Right lobe of liver (tissue), 4 donors: ENCODE measurements around the gene MEG3.

Experiments
- POLR2A ChIP-seq: fragments of 450-650 bp; IDR thresholded peaks from one replicate; pipeline ENCODE4 v1.6.1; 2017; ENCODE audit warnings: antibody characterized with exemption, mild to moderate bottlenecking
- TF ChIP-seq, protein P1 (sequence below), 4 donors: fragments of 200-600 bp in 3 of 4; fragments of 450-650 bp in 1 of 4; IDR thresholded peaks; one replicate each; pipeline versions ENCODE4 v1.5.1 to v1.8.0; 2016 to 2022; ENCODE audit warnings: antibody characterized with exemption in 4 of 4, mild to moderate bottlenecking in 2 of 4
- donor health status: DM: no; HTN: no; CAD: no.
- donor health status: DM: no; HTN: no; CAD: no.
- donor health status: DM: no; HTN: yes; CAD: no.

DNA sequence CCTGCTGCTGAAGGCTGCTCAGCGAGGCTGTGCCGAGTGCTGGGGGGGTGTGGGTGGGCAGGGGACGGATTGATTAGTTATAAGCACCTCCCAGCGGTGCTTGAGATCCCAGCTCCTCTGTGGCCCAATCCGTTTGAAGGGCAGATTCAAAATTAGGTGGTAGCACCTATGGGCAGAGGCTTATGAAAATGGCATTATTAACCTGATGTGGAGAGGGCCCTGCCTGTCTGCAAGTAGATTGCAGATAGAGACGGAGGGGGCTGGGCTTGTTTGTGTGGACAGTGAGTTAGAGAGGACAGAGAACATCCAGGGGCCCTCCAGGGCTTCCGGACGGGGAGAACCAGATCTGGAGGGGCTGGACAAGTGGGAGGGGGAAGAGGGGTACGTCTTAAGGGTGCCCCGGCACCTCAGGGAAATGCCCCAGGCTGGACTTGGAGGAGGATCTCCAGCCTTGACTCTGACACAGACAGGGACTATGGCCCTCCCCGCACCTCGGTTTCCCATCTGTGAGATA lies 77.8 kb downstream of the MEG3 start, which contains the start of gene RTL1:
- TF ChIP-seq, protein P1, sequence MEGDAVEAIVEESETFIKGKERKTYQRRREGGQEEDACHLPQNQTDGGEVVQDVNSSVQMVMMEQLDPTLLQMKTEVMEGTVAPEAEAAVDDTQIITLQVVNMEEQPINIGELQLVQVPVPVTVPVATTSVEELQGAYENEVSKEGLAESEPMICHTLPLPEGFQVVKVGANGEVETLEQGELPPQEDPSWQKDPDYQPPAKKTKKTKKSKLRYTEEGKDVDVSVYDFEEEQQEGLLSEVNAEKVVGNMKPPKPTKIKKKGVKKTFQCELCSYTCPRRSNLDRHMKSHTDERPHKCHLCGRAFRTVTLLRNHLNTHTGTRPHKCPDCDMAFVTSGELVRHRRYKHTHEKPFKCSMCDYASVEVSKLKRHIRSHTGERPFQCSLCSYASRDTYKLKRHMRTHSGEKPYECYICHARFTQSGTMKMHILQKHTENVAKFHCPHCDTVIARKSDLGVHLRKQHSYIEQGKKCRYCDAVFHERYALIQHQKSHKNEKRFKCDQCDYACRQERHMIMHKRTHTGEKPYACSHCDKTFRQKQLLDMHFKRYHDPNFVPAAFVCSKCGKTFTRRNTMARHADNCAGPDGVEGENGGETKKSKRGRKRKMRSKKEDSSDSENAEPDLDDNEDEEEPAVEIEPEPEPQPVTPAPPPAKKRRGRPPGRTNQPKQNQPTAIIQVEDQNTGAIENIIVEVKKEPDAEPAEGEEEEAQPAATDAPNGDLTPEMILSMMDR (IDR thresholded peaks at IDR 0.05) = no peak
- no peak for TF ChIP-seq POLR2A
